DND-41 (cell line): ENCODE results near the gene JAGN1.
"Not testable (repeated sequence)": the region's sequence is repeated elsewhere in the genome, so short reads cannot be mapped to it uniquely, and the experiment has no call there.

Source experiments
- ATAC-seq: fragments of 200-7000 bp; cut with Tn5 transposase; 3 replicates; pipeline ENCODE4 v1.9.1; 2021; ENCODE audit warnings: low read depth; ENCODE audit not compliant: insufficient read depth
- DNase-seq: peaks from one replicate; pipeline ENCODE4 v3.0.0-alpha.2; 2020
- H2AFZ ChIP-seq: 2 replicates; pipeline ENCODE4 v1.6.0; 2012; ENCODE audit warnings: low read depth, low read length
- H3K27ac ChIP-seq: 2 replicates; pipeline ENCODE4 v1.5.1; 2012; ENCODE audit warnings: low read length, inconsistent platforms
- H3K27me3 ChIP-seq: fragments of 200-600 bp; sonication (generic); 2 replicates; pipeline ENCODE4 v1.6.0; 2012; ENCODE audit warnings: low read length, mild to moderate bottlenecking, inconsistent platforms; ENCODE audit not compliant: insufficient read depth, poor library complexity
- H3K36me3 ChIP-seq: 2 replicates; pipeline ENCODE4 v1.5.1; 2012; ENCODE audit warnings: low read length, inconsistent platforms; ENCODE audit not compliant: insufficient read depth
- H3K4me1 ChIP-seq: 2 replicates; pipeline ENCODE4 v1.5.1; 2012; ENCODE audit warnings: mild to moderate bottlenecking, low read length; ENCODE audit not compliant: insufficient read depth
- H3K4me2 ChIP-seq: 2 replicates; pipeline ENCODE4 v1.6.0; 2012; ENCODE audit warnings: mild to moderate bottlenecking, moderate library complexity, low read length, inconsistent platforms; ENCODE audit not compliant: insufficient read depth
- H3K4me3 ChIP-seq, 2 experiments: fragments of 200-600 bp in 1 of 2; shearing (Covaris generic) in 1 of 2; 2 replicates each; pipeline ENCODE4 v1.5.1; 2012 to 2016; ENCODE audit warnings: inconsistent platforms in 2 of 2, low read length in 2 of 2, mild to moderate bottlenecking in 2 of 2, low read depth in 1 of 2, moderate library complexity in 1 of 2
- H3K79me2 ChIP-seq: 2 replicates; pipeline ENCODE4 v1.6.0; 2012; ENCODE audit warnings: low read length, inconsistent platforms; ENCODE audit not compliant: insufficient read depth
- H3K9ac ChIP-seq: 2 replicates; pipeline ENCODE4 v1.6.0; 2012; ENCODE audit warnings: low read depth, mild to moderate bottlenecking, inconsistent platforms, low read length, moderate library complexity
- H3K9me3 ChIP-seq: 2 replicates; pipeline ENCODE4 v1.5.1; 2012; ENCODE audit warnings: low read length, moderate library complexity, mild to moderate bottlenecking, inconsistent platforms; ENCODE audit not compliant: insufficient read depth, severe bottlenecking
- H4K20me1 ChIP-seq: 2 replicates; pipeline ENCODE4 v1.6.0; 2012; ENCODE audit warnings: low read length; ENCODE audit not compliant: insufficient read depth
- CTCF ChIP-seq: IDR thresholded peaks from 2 replicates; pipeline ENCODE4 v1.5.1; 2012; ENCODE audit warnings: borderline replicate concordance, low read length, moderate library complexity, mild to moderate bottlenecking; ENCODE audit not compliant: poor library complexity, severe bottlenecking; ENCODE audit errors: extremely low read depth
- EZH2 ChIP-seq: IDR thresholded peaks from 3 replicates; pipeline ENCODE4 v1.6.1; 2012; ENCODE audit warnings: borderline replicate concordance, low read depth, mild to moderate bottlenecking, moderate library complexity, low read length, inconsistent platforms; ENCODE audit not compliant: severe bottlenecking

Gene JAGN1

GRCh38 chr3:9852528-9852927 is 37.9 kb upstream of the JAGN1 start:
- no peak for ATAC-seq

GRCh38 chr3:9854291-9854940 is 36.0 kb upstream of the JAGN1 start:
- not testable (repeated sequence) for H4K20me1 ChIP-seq, H3K9me3 ChIP-seq, H3K4me1 ChIP-seq, ATAC-seq, H3K36me3 ChIP-seq, H2AFZ ChIP-seq, H3K4me2 ChIP-seq, H3K9ac ChIP-seq, DNase-seq, H3K27me3 ChIP-seq, H3K4me3 ChIP-seq, H3K27ac ChIP-seq, H3K79me2 ChIP-seq

More at GRCh38 chr3:9852528-9852927, 37.9 kb upstream of the JAGN1 start:
- Histone ChIP-seq H4K20me1 (no peaks in the 10 kb centered on the region), H3K9ac (no peak overlapping the region), H3K27me3 (no peaks in the 10 kb centered on the region), H3K9me3 (no peaks in the 10 kb centered on the region), H3K4me2 (no peak overlapping the region), H3K36me3 (no peaks in the 10 kb centered on the region), H2AFZ (no peak overlapping the region), H3K4me1 (no peaks in the 10 kb centered on the region), H3K27ac (no peak overlapping the region), H3K4me3 (no peak overlapping the region), H3K79me2 (no peaks in the 10 kb centered on the region)
- TF ChIP-seq EZH2 (no peak), CTCF (no peak)
- DNase-seq = no peak

GRCh38 chr3:9855594-9855993 is 34.8 kb upstream of the JAGN1 start:
- Histone ChIP-seq H3K4me1 (no peaks in the 10 kb centered on the region), H3K27ac (no peak overlapping the region), H3K4me2 (no peak overlapping the region), H3K9ac (no peak overlapping the region), H3K9me3 (no peaks in the 10 kb centered on the region), H4K20me1 (no peaks in the 10 kb centered on the region), H3K79me2 (no peaks in the 10 kb centered on the region), H3K36me3 (no peaks in the 10 kb centered on the region), H3K4me3 (no peak overlapping the region), H2AFZ (no peak overlapping the region), H3K27me3 (no peaks in the 10 kb centered on the region)
- ATAC-seq (no peak), DNase-seq (no peak)
- TF ChIP-seq CTCF (no peak), EZH2 (no peak)

GRCh38 chr3:9859530-9860025 is 30.8 kb upstream of the JAGN1 start:
- Histone ChIP-seq H4K20me1 (no peaks in the 10 kb centered on the region), H3K36me3 (no peaks in the 10 kb centered on the region), H3K27me3 (no peaks in the 10 kb centered on the region), H3K4me1 (no peaks in the 10 kb centered on the region), H3K9me3 (no peaks in the 10 kb centered on the region), H3K9ac (no peak overlapping the region), H3K27ac (no peak overlapping the region), H3K79me2 (no peaks in the 10 kb centered on the region), H3K4me2 (no peak overlapping the region), H2AFZ (no peak overlapping the region), H3K4me3 (no peak overlapping the region)
- TF ChIP-seq EZH2 (no peak), CTCF (no peak)
- DNase-seq (no peak), ATAC-seq (no peak)
